SH-SY5Y (cell line): ENCODE measurements around the gene KCNJ13.

ENCODE experiments used
- GATA2 ChIP-seq: IDR thresholded peaks from 2 replicates; pipeline ENCODE4 v1.6.1; 2011; ENCODE audit warnings: mild to moderate bottlenecking, low read depth, low read length
- GATA3 ChIP-seq: IDR thresholded peaks from 2 replicates; pipeline ENCODE4 v1.6.1; 2011; ENCODE audit warnings: low read depth, mild to moderate bottlenecking, low read length, moderate library complexity

KCNJ13 gene

DNA sequence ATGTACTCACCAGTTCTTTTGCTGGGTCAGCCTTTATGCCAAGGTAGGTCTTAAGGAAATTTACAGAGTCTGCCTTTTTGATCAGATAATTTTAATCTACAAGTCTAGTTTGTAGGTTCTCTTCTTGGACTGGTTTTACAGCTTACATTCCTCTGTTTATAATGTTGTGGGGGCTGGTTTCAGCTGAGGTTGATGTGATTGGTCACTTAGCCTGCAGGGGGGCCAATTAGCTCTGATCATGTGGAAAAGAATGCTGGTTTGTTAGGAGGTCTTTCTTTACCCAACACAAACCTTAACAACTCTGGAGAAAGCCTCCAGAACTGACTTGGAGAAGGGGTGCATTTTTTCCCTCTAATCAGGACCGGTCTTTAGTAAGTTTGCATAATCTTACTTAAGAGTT is at the start of gene KCNJ13:
KCNJ13 (minus strand) TSS at position 131 of the 400 bp plus-strand sequence. CDS start 5,203 bp downstream, outside the sequence.
- TF ChIP-seq GATA2 (no peak), GATA3 (no peak)

DNA sequence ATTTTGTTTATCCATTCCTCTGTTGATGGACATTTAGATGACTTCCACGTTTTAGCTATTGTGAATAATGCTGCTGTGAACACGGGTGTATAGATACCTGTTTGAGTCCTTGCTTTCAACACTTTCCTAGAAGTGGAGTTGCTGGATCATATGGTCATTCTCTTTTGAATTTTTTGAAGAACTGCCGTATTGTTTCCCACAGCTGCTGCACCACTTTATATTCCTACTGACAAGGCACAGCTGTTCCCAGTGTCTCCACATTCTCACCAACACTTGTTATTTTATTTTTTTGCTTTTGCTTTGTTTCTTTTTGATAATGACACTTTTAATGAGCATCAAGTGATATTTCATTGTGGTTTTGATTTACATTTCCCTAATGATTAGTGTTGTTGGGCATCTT is 41.4 kb upstream of the KCNJ13 start:
- TF ChIP-seq GATA2 (no peak), GATA3 (no peak)

DNA sequence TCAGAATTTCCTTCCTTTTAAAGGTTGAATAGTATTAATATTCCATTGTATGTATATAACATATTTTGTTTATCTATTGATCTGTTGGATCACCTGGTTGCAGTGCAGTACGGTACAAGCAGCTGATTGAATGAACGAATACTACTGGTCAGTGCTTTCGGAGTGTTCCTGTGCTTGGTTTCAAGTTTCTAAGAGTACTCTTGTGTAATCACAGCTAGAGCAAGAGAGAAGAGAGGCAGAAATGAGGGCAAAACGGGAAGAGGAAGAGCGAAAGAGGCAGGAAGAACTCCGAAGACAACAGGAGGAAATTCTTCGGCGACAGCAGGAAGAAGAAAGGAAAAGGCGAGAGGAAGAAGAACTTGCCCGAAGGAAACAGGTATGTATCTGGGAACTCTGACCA is 40.3 kb upstream of the KCNJ13 start:
- no peak for TF ChIP-seq GATA2
- TF ChIP-seq GATA3: no peak

DNA sequence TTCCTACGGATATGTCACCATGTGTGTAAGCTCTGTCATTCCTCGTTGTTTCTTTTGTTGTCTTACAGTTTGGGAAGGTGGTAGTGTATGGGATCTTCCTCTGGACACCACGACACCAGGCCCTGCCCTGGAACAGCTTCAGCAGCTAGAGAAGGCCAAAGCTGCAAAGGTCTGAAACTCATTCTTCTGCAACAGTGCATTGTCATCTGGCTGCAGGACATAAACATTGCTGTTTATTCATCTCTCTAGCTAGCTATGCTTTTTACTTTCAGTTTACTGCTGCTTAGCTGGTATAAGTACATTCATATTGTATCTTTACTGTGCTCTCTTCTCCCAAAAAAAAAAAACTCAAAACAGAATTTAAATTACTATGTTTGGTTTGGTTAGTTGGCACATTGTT is 39.2 kb upstream of the KCNJ13 start:
- TF ChIP-seq GATA3: no peak
- no peak for TF ChIP-seq GATA2

DNA sequence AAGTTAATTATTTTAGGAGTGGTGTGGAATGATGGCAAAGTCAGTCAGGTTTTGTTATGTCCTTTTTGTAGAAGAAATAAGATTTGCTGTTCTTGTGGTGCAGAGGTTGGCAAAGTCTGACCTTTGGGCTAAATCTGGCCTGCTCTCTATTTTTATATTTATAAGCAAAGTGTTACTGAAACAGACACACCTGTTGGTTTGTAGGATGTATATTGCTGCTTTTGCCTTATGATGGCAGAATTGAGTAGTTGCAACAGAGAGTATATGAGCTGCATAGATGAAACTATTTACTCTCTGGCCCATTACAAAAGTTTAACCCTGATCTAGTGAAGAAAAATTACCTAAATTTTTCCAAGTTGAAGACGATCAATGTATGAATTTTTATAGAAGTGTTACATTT is 34.1 kb upstream of the KCNJ13 start:
- TF ChIP-seq GATA3: no peak
- no peak for TF ChIP-seq GATA2

DNA sequence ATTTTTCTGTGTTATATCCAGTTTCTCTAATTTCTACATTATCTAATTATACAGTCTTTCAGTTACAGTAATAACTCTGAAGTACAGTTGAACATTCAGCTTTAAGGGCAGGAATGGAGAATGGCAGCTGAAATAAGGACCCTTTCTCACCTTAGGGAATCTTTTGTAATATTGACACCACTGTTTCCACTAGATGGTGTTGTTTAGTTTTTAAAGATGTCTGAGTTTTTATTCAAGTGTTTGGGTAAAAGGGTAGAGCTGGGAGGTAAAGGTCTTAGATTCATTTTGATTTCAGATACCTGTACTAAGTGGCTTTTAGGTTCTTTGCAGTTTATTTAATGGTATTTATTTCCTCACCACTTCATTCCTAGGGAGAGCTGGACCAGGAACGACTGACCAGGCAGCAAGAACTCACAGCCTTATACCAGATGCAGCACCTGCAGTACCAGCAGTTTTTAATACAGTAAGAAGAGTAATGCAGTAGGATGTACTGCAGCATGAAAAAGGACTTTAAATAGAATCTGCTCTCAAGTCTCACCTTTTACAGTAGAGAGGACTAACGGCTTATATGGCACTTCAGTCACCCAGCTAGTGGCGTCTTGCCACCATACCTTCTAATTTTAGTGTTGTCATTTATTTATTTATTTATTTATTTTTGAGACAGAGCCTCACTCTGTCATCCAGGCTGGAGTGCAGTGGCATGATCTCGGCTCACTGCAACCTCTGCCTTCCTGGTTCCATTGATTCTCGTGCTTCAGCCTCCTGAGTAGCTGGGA is 33.2 kb upstream of the KCNJ13 start:
- no peak for TF ChIP-seq GATA3
- TF ChIP-seq GATA2: no peak

DNA sequence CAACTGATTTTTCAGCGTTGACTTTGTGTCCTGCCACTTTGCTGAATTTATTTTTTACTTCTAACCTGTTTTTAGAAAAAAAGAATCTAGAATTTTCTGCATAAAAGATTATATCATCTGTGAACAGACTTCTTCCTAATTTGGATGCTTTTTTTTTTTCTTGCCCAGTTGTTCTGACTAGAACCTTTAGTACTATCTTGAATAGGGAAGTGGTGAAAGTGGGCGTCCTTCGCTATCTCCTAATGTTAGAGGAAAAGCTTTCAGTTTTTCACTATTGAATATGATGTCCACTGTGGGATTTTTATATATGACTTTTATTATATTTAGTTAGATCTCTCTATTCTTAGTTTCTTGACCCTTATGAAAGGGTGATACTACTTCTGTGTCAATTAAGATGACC is 25.7 kb upstream of the KCNJ13 start:
- TF ChIP-seq GATA2 (no peak), GATA3 (no peak)

DNA sequence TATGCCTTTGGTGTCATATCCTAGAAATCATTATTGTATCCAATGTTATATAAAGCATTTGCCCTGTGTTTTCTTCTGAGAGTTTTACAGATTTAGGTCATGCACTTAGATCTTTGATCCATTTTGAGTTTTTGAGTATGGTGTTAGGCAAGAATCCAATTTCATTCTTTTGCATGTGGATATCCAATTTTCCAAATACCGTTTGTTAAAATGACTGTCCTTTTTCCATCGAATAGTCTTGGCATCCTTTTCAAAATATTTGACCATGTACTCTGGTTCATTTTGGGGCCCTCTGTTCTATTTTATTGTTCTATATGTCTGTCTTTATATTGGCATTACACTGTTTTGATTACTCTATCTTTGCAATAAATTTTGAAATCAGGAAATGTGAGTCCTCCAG is 23.8 kb upstream of the KCNJ13 start:
- TF ChIP-seq GATA3: no peak
- no peak for TF ChIP-seq GATA2

DNA sequence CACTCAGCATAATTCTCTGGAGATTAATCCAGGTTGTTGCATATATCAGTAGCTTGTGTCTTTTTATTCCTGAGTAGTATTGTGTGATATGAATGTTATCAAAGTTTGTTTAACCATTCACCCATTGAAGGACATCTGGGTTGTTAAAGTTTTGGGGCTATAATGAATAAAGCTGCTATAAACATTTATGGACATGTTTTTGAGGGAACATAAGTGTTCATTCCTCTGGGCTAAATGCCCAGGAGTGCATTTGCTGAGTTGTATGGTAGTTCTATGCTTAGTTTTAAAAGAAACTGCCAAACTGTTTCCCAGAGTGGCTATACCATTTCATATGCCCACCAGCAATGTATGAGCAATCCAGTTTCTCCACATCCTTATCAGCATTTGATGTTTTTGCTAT is 21.8 kb upstream of the KCNJ13 start:
- TF ChIP-seq GATA3 (no peak), GATA2 (no peak)

DNA sequence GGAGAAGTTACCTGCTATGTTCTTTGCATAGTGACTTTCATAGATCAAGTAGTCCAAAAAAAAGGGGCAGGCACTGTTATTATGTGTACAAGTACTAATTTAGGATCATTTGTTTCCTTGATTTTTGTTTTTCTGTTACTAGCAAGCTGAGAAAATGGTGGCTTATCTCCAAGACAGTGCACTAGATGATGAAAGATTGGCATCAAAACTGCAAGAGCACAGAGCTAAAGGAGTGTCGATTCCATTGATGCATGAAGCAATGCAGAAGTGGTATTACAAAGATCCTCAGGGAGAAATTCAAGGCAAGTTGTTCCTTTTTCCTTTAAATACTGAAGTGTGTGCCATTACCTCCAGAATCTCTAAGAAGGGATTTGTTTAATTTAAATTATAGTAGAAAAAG is 19.6 kb upstream of the KCNJ13 start:
- TF ChIP-seq GATA3 (no peak), GATA2 (no peak)

DNA sequence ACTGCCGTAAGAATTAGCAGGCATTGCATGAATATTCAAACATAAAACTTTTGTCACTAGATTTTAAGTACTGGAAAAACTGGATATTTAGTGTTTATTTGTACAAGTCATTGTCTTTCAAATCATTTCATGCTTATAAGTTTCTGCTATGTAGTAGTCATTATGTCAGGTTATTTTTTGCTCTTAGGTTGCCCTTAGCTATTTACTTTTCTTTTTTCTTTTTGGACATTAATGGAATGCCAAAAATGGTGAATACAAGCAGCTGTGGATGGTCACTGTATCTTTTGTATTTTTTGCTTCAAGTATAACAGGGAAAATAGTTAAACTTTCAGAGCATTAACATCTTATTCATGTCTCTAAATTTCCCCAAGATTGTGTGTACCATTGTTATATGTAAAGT is 18.6 kb upstream of the KCNJ13 start:
- no peak for TF ChIP-seq GATA3
- TF ChIP-seq GATA2: no peak

DNA sequence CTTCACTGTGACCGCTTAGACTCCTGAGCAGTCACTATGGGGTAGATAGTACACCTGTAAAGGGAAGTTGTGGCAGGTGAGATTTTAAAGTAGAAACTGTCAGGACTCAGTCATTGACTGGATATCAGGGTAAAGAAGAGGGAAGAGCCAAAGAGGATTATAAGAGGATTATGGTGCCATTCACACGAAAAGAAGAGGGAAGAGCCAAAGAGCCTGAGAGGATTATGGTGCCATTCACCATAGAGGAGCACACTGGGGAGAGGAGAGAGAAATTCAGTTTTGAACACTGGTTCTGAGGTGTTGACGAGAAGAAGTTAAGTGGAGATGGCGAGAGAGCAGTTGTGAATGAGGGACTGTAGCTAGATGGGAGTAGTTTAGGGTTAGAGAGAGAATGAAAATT is 16.9 kb upstream of the KCNJ13 start:
- TF ChIP-seq GATA2 (no peak), GATA3 (no peak)

DNA sequence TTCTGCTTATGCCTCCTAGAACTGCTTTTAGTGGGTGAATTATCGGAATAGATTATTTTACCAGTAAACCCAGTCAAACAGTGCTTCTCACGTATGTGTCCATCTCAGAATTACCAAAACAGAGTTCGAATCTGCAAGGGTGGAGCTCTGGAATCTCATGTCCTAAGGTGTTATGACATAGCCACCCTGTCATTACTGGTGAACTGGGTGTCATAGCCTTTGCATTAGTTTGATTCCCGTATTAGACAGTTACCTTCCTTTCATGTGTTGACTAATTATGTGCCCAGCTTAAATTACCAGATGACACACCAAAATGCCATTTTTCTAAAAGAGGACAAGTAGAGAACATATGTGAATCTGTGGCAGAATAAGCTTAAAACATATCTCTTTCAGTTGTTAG is 15.2 kb upstream of the KCNJ13 start:
- TF ChIP-seq GATA2 (no peak), GATA3 (no peak)

DNA sequence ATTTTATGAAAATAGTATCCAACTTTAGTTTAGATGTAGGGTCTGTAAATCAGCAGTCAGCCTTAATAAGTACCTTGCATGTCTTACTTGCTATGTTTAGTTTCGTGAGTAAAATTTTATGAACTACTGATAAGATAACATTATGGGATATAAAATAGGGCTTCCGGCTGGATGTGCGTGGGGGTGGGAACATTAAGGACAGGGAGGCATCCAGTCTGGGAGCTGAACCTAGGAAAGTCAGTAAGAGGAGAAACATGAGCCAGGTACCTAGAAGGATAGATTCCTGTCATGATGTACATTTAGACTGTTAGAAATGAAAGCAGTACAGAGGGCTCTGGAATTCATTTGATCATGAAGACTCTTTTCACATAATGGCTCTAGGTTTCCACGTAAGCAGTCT is 12.7 kb upstream of the KCNJ13 start:
- TF ChIP-seq GATA3 (no peak), GATA2 (no peak)

DNA sequence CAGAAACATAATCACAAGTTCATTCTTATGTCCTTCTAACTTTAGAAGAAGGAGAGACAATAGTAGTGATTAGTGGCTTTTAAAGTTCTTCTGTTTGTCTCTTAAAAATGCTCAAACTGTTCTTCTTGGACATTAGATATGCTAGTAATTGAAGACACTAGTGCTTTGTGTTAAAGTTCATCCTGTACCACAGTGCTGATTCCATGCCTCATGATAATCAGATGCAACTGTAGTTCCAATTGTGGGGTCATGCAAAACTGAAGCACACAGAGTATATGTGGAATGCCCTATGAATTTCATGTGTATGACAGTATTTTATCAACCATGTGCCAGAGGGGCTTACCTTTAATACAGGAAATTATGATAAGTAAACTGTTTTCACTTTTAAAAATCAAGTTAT is 11.4 kb upstream of the KCNJ13 start:
- TF ChIP-seq GATA3 (no peak), GATA2 (no peak)

DNA sequence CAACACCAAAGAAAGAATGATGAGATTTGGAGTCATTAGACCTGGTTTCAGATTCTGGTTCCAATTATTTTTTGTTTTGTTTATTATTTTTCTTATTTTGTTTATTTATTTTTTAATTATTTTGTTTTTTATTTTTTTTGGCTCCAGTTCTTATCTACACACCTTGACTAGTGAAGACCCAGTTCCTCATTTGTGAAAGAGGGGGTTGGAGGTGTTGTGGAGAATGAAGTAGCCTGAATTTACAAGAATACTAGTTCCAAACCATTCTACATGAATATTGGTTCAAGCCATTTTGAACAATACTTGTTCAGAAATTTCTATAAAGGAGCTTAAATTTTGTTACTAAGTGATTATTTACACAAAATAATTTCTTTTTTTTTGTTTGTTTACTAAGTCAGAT is 6.9 kb upstream of the KCNJ13 start:
- TF ChIP-seq GATA2: no peak
- no peak for TF ChIP-seq GATA3

DNA sequence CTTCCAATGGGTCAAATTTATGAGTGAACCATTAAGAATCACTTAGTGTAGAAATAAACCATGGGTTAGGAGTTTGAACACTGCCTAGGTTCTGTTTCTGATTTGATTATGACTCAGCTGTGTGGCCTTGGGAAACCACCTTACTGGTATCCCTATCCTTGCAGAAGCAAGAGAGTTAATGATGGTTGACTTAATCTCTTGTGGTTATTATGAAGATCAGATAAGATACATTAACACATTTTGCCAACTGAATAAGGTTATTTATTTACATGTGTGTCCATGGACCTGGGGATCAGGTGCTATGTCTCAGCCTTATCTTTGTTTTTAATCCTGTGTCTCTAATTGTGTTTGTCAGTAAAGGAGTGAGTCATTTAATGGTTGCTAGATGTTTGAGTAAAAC is 5.4 kb upstream of the KCNJ13 start:
- TF ChIP-seq GATA2 (no peak), GATA3 (no peak)
